Ishikawa (cell line): Measurements from ENCODE around the gene ZMYND10.

Experiments
- CEBPB ChIP-seq: IDR thresholded peaks from 2 replicates; pipeline ENCODE4 v1.6.1; 2012
- CREB1 ChIP-seq: IDR thresholded peaks from 2 replicates; pipeline ENCODE4 v1.6.1; 2012; ENCODE audit warnings: low read depth
- EGR1 ChIP-seq: IDR thresholded peaks from 2 replicates; pipeline ENCODE4 v1.6.1; 2012
- EP300 ChIP-seq: IDR thresholded peaks from 2 replicates; pipeline ENCODE4 v1.6.1; 2012; ENCODE audit warnings: borderline replicate concordance
- FOXM1 ChIP-seq: IDR thresholded peaks from 2 replicates; pipeline ENCODE4 v1.6.1; 2012; ENCODE audit warnings: low read depth, borderline replicate concordance
- NFIC ChIP-seq: IDR thresholded peaks from 2 replicates; pipeline ENCODE4 v1.6.1; 2012
- RAD21 ChIP-seq: IDR thresholded peaks from 2 replicates; pipeline ENCODE4 v1.6.1; 2012; ENCODE audit warnings: low read depth
- REST ChIP-seq: IDR thresholded peaks from 2 replicates; pipeline ENCODE4 v1.6.1; 2012; ENCODE audit warnings: low read depth, mild to moderate bottlenecking
- TAF1 ChIP-seq: IDR thresholded peaks from 2 replicates; pipeline ENCODE4 v1.6.1; 2012; ENCODE audit warnings: low read depth, mild to moderate bottlenecking
- TCF12 ChIP-seq: IDR thresholded peaks from 2 replicates; pipeline ENCODE4 v1.6.1; 2012; ENCODE audit warnings: low read depth
- TEAD4 ChIP-seq: IDR thresholded peaks from 2 replicates; pipeline ENCODE4 v1.6.1; 2012
- USF1 ChIP-seq: IDR thresholded peaks from 2 replicates; pipeline ENCODE4 v1.6.1; 2012
- YY1 ChIP-seq: IDR thresholded peaks from 2 replicates; pipeline ENCODE4 v1.6.1; 2012; ENCODE audit warnings: low read depth
- ZBTB7A ChIP-seq: IDR thresholded peaks from 2 replicates; pipeline ENCODE4 v1.6.1; 2012; ENCODE audit warnings: low read depth
- TF ChIP-seq, protein P1 (sequence below): IDR thresholded peaks from 2 replicates; pipeline ENCODE4 v1.6.1; 2012

Gene ZMYND10

GRCh38 chr3:50341537-50341936 is 4.0 kb downstream of the ZMYND10 start:
- TF ChIP-seq NFIC (no peak), TCF12 (no peak), FOXM1 (no peak), EP300 (no peak), REST (no peak), ZBTB7A (no peak), CREB1 (no peak), CEBPB (no peak), TEAD4 (no peak), TAF1 (no peak), USF1 (no peak), EGR1 (no peak), YY1 (no peak)
- TF ChIP-seq, protein P1, sequence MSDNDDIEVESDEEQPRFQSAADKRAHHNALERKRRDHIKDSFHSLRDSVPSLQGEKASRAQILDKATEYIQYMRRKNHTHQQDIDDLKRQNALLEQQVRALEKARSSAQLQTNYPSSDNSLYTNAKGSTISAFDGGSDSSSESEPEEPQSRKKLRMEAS = no peak

DNA sequence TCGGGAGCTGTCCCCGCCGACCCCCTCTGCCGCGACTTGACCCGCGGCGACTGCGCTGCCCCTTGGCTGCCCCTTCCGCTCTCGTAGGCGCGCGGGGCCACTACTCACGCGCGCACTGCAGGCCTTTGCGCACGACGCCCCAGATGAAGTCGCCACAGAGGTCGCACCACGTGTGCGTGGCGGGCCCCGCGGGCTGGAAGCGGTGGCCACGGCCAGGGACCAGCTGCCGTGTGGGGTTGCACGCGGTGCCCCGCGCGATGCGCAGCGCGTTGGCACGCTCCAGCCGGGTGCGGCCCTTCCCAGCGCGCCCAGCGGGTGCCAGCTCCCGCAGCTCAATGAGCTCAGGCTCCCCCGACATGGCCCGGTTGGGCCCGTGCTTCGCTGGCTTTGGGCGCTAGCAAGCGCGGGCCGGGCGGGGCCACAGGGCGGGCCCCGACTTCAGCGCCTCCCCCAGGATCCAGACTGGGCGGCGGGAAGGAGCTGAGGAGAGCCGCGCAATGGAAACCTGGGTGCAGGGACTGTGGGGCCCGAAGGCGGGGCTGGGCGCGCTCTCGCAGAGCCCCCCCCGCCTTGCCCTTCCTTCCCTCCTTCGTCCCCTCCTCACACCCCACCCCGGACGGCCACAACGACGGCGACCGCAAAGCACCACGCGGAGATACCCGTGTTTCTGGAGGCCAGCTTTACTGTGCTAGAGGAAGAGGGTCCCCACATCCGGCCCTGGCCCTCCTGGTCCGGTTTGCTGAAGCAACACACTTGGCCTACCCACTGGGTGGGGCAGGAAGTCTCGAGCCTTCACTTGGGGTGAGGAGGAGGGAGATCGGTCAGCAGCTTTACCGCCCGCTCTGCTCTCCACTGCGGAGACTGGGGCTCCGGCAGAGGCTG is 4.8 kb downstream of the ZMYND10 start, which contains the start of gene RASSF1:
TSS of gene RASSF1 (minus strand) at position 389 of the 882 bp plus-strand sequence. CDS start at position 358, 31 bp downstream.
- TF ChIP-seq TAF1 (no peak), FOXM1 (no peak), RAD21 (no peak), USF1 (no peak), REST (no peak), TCF12 (no peak), CEBPB (no peak), ZBTB7A (no peak), TEAD4 (no peak), CREB1 (no peak), YY1 (no peak), EGR1 (no peak)
- TF ChIP-seq, protein P1 = no peak

DNA sequence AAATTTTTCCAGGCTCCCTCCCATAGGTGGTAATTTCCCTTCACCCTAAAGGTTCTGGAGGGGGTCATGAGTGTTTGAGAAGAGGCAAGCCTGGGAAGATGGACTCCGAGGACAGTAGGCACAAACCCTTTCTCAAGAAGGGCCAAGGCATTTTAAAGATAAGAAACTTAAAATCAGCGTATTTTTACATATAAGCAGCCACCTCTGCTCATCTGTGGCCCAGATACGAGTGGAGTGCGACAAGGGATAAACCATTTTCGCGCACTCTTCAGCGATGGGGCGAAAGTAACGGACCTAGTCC is 5.4 kb downstream of the ZMYND10 start:
- TF ChIP-seq TAF1 (no peak), CREB1 (no peak), REST (no peak), FOXM1 (no peak), RAD21 (no peak), EGR1 (no peak), NFIC (no peak), YY1 (no peak), USF1 (no peak), TEAD4 (no peak), CEBPB (no peak)
